ENCODE data around the gene STAC.

DNA sequence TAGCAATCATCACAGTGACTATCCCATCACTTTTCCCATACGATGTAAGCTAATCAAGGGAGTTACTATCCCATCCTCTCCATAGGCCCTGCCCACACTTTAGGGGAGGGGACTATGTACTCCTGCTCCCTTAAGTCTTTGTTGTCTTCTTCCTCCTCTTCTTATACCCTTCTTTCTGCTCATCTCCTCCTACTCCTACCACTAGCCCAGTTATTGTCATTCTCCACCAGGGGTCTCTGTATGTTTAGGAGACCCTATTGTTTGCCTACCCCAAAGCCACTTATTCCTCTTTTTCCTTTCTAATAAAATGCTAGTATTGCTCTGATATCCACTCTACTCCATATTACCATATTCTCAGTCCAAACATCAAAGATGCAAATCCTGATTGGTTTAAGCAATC is 27.8 kb downstream of the STAC start:
- TF ChIP-seq, protein P1, sequence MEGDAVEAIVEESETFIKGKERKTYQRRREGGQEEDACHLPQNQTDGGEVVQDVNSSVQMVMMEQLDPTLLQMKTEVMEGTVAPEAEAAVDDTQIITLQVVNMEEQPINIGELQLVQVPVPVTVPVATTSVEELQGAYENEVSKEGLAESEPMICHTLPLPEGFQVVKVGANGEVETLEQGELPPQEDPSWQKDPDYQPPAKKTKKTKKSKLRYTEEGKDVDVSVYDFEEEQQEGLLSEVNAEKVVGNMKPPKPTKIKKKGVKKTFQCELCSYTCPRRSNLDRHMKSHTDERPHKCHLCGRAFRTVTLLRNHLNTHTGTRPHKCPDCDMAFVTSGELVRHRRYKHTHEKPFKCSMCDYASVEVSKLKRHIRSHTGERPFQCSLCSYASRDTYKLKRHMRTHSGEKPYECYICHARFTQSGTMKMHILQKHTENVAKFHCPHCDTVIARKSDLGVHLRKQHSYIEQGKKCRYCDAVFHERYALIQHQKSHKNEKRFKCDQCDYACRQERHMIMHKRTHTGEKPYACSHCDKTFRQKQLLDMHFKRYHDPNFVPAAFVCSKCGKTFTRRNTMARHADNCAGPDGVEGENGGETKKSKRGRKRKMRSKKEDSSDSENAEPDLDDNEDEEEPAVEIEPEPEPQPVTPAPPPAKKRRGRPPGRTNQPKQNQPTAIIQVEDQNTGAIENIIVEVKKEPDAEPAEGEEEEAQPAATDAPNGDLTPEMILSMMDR (conservative IDR thresholded peaks at IDR 0.05; ENCODE audit: low read depth, low read length): peak; percentile 45
- no peak for TF ChIP-seq EZH2 (IDR thresholded peaks at IDR 0.05; ENCODE audit: borderline replicate concordance, low read depth, low read length, poor library complexity, severe bottlenecking)

Data from A673 (cell line).